ENCODE measurements around the gene CARD11.

Gene CARD11

GRCh38 chr7:2908103-2908683, 135.5 kb downstream of the CARD11 start:
- no peak overlapping the region for H3K18ac ChIP-seq (ENCODE audit: low read length)
- no peak overlapping the region for H3K4me3 ChIP-seq (ENCODE audit: low read depth, low read length)
- H4K8ac ChIP-seq (ENCODE audit: low read depth, low read length), result no peak overlapping the region
- no peak overlapping the region for H4K91ac ChIP-seq (ENCODE audit: low read depth, low read length)
- no peak overlapping the region for H3K4ac ChIP-seq (ENCODE audit: low read depth, low read length)
- no CpG with 5 or more reads among the region's 17 CpGs for WGBS (ENCODE audit: extremely low coverage, insufficient coverage, insufficient read length)
- no peak overlapping the region for H4K12ac ChIP-seq (ENCODE audit: low read depth, low read length)
- no peak overlapping the region for H2BK5ac ChIP-seq (ENCODE audit: low read depth, low read length, poor library complexity)
- no peaks in the 10 kb centered on the region for H3K79me2 ChIP-seq (ENCODE audit: control insufficient read depth, insufficient read depth, low read length, poor library complexity)
- no peak for DNase-seq
- H3K79me1 ChIP-seq (ENCODE audit: low read length), result no peaks in the 10 kb centered on the region
- H3K4me1 ChIP-seq (ENCODE audit: control insufficient read depth in 1 of 2, insufficient read depth in 2 of 2, low read length in 2 of 2), result no peaks in the 10 kb centered on the region
- H2BK120ac ChIP-seq (ENCODE audit: insufficient read depth, low read length, poor library complexity), result no peak overlapping the region
- H3K9ac ChIP-seq (ENCODE audit: low read length), result no peak overlapping the region
- H3K36me3 ChIP-seq (ENCODE audit: control insufficient read depth in 1 of 2, insufficient read depth in 2 of 2, low read length in 2 of 2), result no peaks in the 10 kb centered on the region
- H2AFZ ChIP-seq (ENCODE audit: insufficient read depth, low read length, poor library complexity), result no peak overlapping the region
- H3K27ac ChIP-seq (ENCODE audit: low read depth, low read length), result no peak overlapping the region
- H3K14ac ChIP-seq (ENCODE audit: low read length), result no peak overlapping the region
- H3K4me2 ChIP-seq (ENCODE audit: low read length), result no peak overlapping the region
- no peaks in the 10 kb centered on the region for H3K27me3 ChIP-seq (ENCODE audit: insufficient read depth, low read length)
- H2AK5ac ChIP-seq (ENCODE audit: low read length), result no peak overlapping the region
- no peaks in the 10 kb centered on the region for H3K9me3 ChIP-seq (ENCODE audit: insufficient read depth, low read depth, low read length)
- no peak overlapping the region for H2BK12ac ChIP-seq (ENCODE audit: low read length)
- no peak overlapping the region for H3K23ac ChIP-seq (ENCODE audit: low read length)

- no peak for DNase-seq
- H2BK5ac ChIP-seq (ENCODE audit: low read depth, low read length, poor library complexity), result no peak overlapping the region
- no peaks in the 10 kb centered on the region for H3K27me3 ChIP-seq (ENCODE audit: insufficient read depth, low read length)
- H3K23ac ChIP-seq (ENCODE audit: low read length), result no peak overlapping the region
- no peak overlapping the region for H4K8ac ChIP-seq (ENCODE audit: low read depth, low read length)
- H3K27ac ChIP-seq (ENCODE audit: low read depth, low read length), result no peak overlapping the region
- H3K4me3 ChIP-seq (ENCODE audit: low read depth, low read length), result peak overlapping the region; percentile 0
- H2BK12ac ChIP-seq (ENCODE audit: low read length), result no peak overlapping the region
- no peak overlapping the region for H2AFZ ChIP-seq (ENCODE audit: insufficient read depth, low read length, poor library complexity)
- H3K36me3 ChIP-seq (ENCODE audit: control insufficient read depth in 1 of 2, insufficient read depth in 2 of 2, low read length in 2 of 2), result no peaks in the 10 kb centered on the region
- WGBS (ENCODE audit: extremely low coverage, insufficient coverage, insufficient read length), result no CpG with 5 or more reads among the region's 39 CpGs
- H4K12ac ChIP-seq (ENCODE audit: low read depth, low read length), result no peak overlapping the region
- H3K79me1 ChIP-seq (ENCODE audit: low read length), result no peaks in the 10 kb centered on the region
- no peak overlapping the region for H3K18ac ChIP-seq (ENCODE audit: low read length)
- H3K4me1 ChIP-seq (ENCODE audit: control insufficient read depth in 1 of 2, insufficient read depth in 2 of 2, low read length in 2 of 2), result no peaks in the 10 kb centered on the region
- no peaks in the 10 kb centered on the region for H3K9me3 ChIP-seq (ENCODE audit: insufficient read depth, low read depth, low read length)
- H3K4ac ChIP-seq (ENCODE audit: low read depth, low read length), result no peak overlapping the region
- no peaks in the 10 kb centered on the region for H3K79me2 ChIP-seq (ENCODE audit: control insufficient read depth, insufficient read depth, low read length, poor library complexity)
- no peak overlapping the region for H3K4me2 ChIP-seq (ENCODE audit: low read length)
- H2AK5ac ChIP-seq (ENCODE audit: low read length), result no peak overlapping the region
- H3K14ac ChIP-seq (ENCODE audit: low read length), result no peak overlapping the region
- H2BK120ac ChIP-seq (ENCODE audit: insufficient read depth, low read length, poor library complexity), result no peak overlapping the region
- no peak overlapping the region for H3K9ac ChIP-seq (ENCODE audit: low read length)
- H4K91ac ChIP-seq (ENCODE audit: low read depth, low read length), result no peak overlapping the region
These were observed 137.3 kb downstream of the CARD11 start for GRCh38 chr7:2906197-2906931.

GRCh38 chr7:2905500-2905899, 138.2 kb downstream of the CARD11 start:
- no peak overlapping the region for H2AFZ ChIP-seq (ENCODE audit: insufficient read depth, low read length, poor library complexity)
- no peak overlapping the region for H3K9ac ChIP-seq (ENCODE audit: low read length)
- no peak overlapping the region for H2BK12ac ChIP-seq (ENCODE audit: low read length)
- no peaks in the 10 kb centered on the region for H3K9me3 ChIP-seq (ENCODE audit: insufficient read depth, low read depth, low read length)
- no peak overlapping the region for H3K27ac ChIP-seq (ENCODE audit: low read depth, low read length)
- no peak overlapping the region for H3K4ac ChIP-seq (ENCODE audit: low read depth, low read length)
- H2BK120ac ChIP-seq (ENCODE audit: insufficient read depth, low read length, poor library complexity), result no peak overlapping the region
- H2AK5ac ChIP-seq (ENCODE audit: low read length), result no peak overlapping the region
- H3K79me1 ChIP-seq (ENCODE audit: low read length), result no peaks in the 10 kb centered on the region
- no peak for DNase-seq
- H3K4me1 ChIP-seq (ENCODE audit: control insufficient read depth in 1 of 2, insufficient read depth in 2 of 2, low read length in 2 of 2), result no peaks in the 10 kb centered on the region
- H2BK5ac ChIP-seq (ENCODE audit: low read depth, low read length, poor library complexity), result no peak overlapping the region
- H3K23ac ChIP-seq (ENCODE audit: low read length), result no peak overlapping the region
- no peak overlapping the region for H4K8ac ChIP-seq (ENCODE audit: low read depth, low read length)
- no peaks in the 10 kb centered on the region for H3K27me3 ChIP-seq (ENCODE audit: insufficient read depth, low read length)
- WGBS (ENCODE audit: extremely low coverage, insufficient coverage, insufficient read length), result no CpG with 5 or more reads among the region's 8 CpGs
- no peak overlapping the region for H4K12ac ChIP-seq (ENCODE audit: low read depth, low read length)
- H4K91ac ChIP-seq (ENCODE audit: low read depth, low read length), result no peak overlapping the region
- H3K18ac ChIP-seq (ENCODE audit: low read length), result no peak overlapping the region
- H3K4me2 ChIP-seq (ENCODE audit: low read length), result no peak overlapping the region
- no peak overlapping the region for H3K4me3 ChIP-seq (ENCODE audit: low read depth, low read length)
- H3K36me3 ChIP-seq (ENCODE audit: control insufficient read depth in 1 of 2, insufficient read depth in 2 of 2, low read length in 2 of 2), result no peaks in the 10 kb centered on the region
- H3K79me2 ChIP-seq (ENCODE audit: control insufficient read depth, insufficient read depth, low read length, poor library complexity), result no peaks in the 10 kb centered on the region
- no peak overlapping the region for H3K14ac ChIP-seq (ENCODE audit: low read length)

- no CpG with 5 or more reads among the region's 3 CpGs for WGBS (ENCODE audit: extremely low coverage, insufficient coverage, insufficient read length)
- no peak overlapping the region for H4K91ac ChIP-seq (ENCODE audit: low read depth, low read length)
- H3K27me3 ChIP-seq (ENCODE audit: insufficient read depth, low read length), result no peaks in the 10 kb centered on the region
- H2AFZ ChIP-seq (ENCODE audit: insufficient read depth, low read length, poor library complexity), result no peak overlapping the region
- no peak overlapping the region for H3K23ac ChIP-seq (ENCODE audit: low read length)
- no peak overlapping the region for H2AK5ac ChIP-seq (ENCODE audit: low read length)
- H3K27ac ChIP-seq (ENCODE audit: low read depth, low read length), result no peak overlapping the region
- H3K18ac ChIP-seq (ENCODE audit: low read length), result no peak overlapping the region
- no peaks in the 10 kb centered on the region for H3K9me3 ChIP-seq (ENCODE audit: insufficient read depth, low read depth, low read length)
- no peak overlapping the region for H3K4me3 ChIP-seq (ENCODE audit: low read depth, low read length)
- no peak overlapping the region for H4K12ac ChIP-seq (ENCODE audit: low read depth, low read length)
- H3K4me2 ChIP-seq (ENCODE audit: low read length), result no peak overlapping the region
- no peaks in the 10 kb centered on the region for H3K36me3 ChIP-seq (ENCODE audit: control insufficient read depth in 1 of 2, insufficient read depth in 2 of 2, low read length in 2 of 2)
- no peak overlapping the region for H2BK5ac ChIP-seq (ENCODE audit: low read depth, low read length, poor library complexity)
- no peak overlapping the region for H3K14ac ChIP-seq (ENCODE audit: low read length)
- no peak overlapping the region for H3K9ac ChIP-seq (ENCODE audit: low read length)
- H3K79me1 ChIP-seq (ENCODE audit: low read length), result no peaks in the 10 kb centered on the region
- no peak overlapping the region for H4K8ac ChIP-seq (ENCODE audit: low read depth, low read length)
- no peak overlapping the region for H3K4ac ChIP-seq (ENCODE audit: low read depth, low read length)
- no peak overlapping the region for H2BK12ac ChIP-seq (ENCODE audit: low read length)
- H3K79me2 ChIP-seq (ENCODE audit: control insufficient read depth, insufficient read depth, low read length, poor library complexity), result no peaks in the 10 kb centered on the region
- DNase-seq, result no peak
- H3K4me1 ChIP-seq (ENCODE audit: control insufficient read depth in 1 of 2, insufficient read depth in 2 of 2, low read length in 2 of 2), result no peaks in the 10 kb centered on the region
- H2BK120ac ChIP-seq (ENCODE audit: insufficient read depth, low read length, poor library complexity), result no peak overlapping the region
These were observed 138.6 kb downstream of the CARD11 start for GRCh38 chr7:2905027-2905426.

Measured in trophoblast cell (in vitro differentiated cells and primary cell).